Naive thymus-derived CD4-positive, alpha-beta T cell (primary cell): Measurements from ENCODE around the gene SRRM4. TPM values are rescaled to one million over a fixed set of nuclear protein-coding genes. Genes with fewer than 3 reads are reported as not detected.

Experiments
- ATAC-seq: fragments of 150-1000 bp; cut with Tn5 transposase; 2 replicates; pipeline ENCODE4 v1.10.0; 2021; ENCODE audit warnings: mild to moderate bottlenecking, moderate library complexity
- CTCF ChIA-PET: fragments of 350-600 bp; sonication (Branson Sonifier 250); formaldehyde crosslinking; loops from one replicate; lab custom pipeline; 2021; ENCODE audit warnings: antibody characterized with exemption; lab: Charles Lee
- POLR2A ChIA-PET: fragments of 350-600 bp; sonication (Branson Sonifier 250); formaldehyde crosslinking; loops from one replicate; lab custom pipeline; 2021; ENCODE audit warnings: antibody characterized with exemption, inconsistent platforms; lab: Charles Lee
- DNase-seq, 9 donors: peaks; one replicate each; pipeline versions ENCODE4 v3.0.0 to v3.0.0-alpha.2; 2020 to 2022; ENCODE audit warnings: mixed read lengths in 1 of 9
- H3K27ac ChIP-seq: one replicate; pipeline ENCODE4 v1.7.0; 2013; ENCODE audit warnings: mild to moderate bottlenecking, low read depth, low read length, moderate library complexity
- H3K27me3 ChIP-seq, 2 donors: one replicate each; pipeline ENCODE4 v1.7.0; 2013; ENCODE audit warnings: low read length in 2 of 2, mild to moderate bottlenecking in 2 of 2, moderate library complexity in 2 of 2; ENCODE audit not compliant: control insufficient read depth in 2 of 2, insufficient read depth in 2 of 2
- H3K36me3 ChIP-seq, 3 experiments: 1 replicate in 2 of 3; 2 replicates in 1 of 3; pipeline ENCODE4 v1.7.0; 2013; ENCODE audit warnings: low read length in 3 of 3, mild to moderate bottlenecking in 3 of 3, moderate library complexity in 1 of 3; ENCODE audit not compliant: insufficient read depth in 3 of 3, control insufficient read depth in 2 of 3
- H3K4me1 ChIP-seq, 2 donors: one replicate each; pipeline ENCODE4 v1.7.0; 2013; ENCODE audit warnings: low read length in 2 of 2, mild to moderate bottlenecking in 2 of 2, moderate library complexity in 1 of 2; ENCODE audit not compliant: control insufficient read depth in 2 of 2, insufficient read depth in 2 of 2
- H3K4me3 ChIP-seq: 2 replicates; pipeline ENCODE4 v1.7.0; 2013; ENCODE audit warnings: mild to moderate bottlenecking, low read length
- H3K9me3 ChIP-seq, 3 experiments: 1 replicate in 2 of 3; 2 replicates in 1 of 3; pipeline ENCODE4 v1.7.0; 2013; ENCODE audit warnings: low read length in 3 of 3; ENCODE audit not compliant: control insufficient read depth in 2 of 3
- H3K27ac Mint-ChIP-seq, 9 donors: one replicate each; pipeline ENCODE4 v1.8.0; 2020 to 2022; ENCODE audit warnings: mixed read lengths in 9 of 9, mild to moderate bottlenecking in 8 of 9, moderate library complexity in 5 of 9, inconsistent platforms in 2 of 9
- H3K27me3 Mint-ChIP-seq, 5 donors: one replicate each; pipeline ENCODE4 v1.8.0; 2021 to 2022; ENCODE audit warnings: mixed read lengths in 5 of 5, mild to moderate bottlenecking in 1 of 5
- H3K36me3 Mint-ChIP-seq, 5 donors: one replicate each; pipeline ENCODE4 v1.8.0; 2020 to 2022; ENCODE audit warnings: mixed read lengths in 5 of 5, mild to moderate bottlenecking in 3 of 5, inconsistent platforms in 1 of 5
- H3K4me1 Mint-ChIP-seq, 7 donors: one replicate each; pipeline ENCODE4 v1.8.0; 2020 to 2022; ENCODE audit warnings: mixed read lengths in 7 of 7, mild to moderate bottlenecking in 3 of 7, inconsistent platforms in 1 of 7
- H3K4me3 Mint-ChIP-seq, 10 donors: one replicate each; pipeline ENCODE4 v1.8.0; 2020 to 2022; ENCODE audit warnings: mild to moderate bottlenecking in 10 of 10, mixed read lengths in 10 of 10, moderate library complexity in 6 of 10, inconsistent platforms in 2 of 10
- H3K9me3 Mint-ChIP-seq, 11 donors: one replicate each; pipeline ENCODE4 v1.8.0; 2020 to 2022; ENCODE audit warnings: mixed read lengths in 11 of 11, mild to moderate bottlenecking in 4 of 11, inconsistent platforms in 1 of 11, moderate library complexity in 1 of 11
- intact Hi-C, 2 donors: fragments of 100-400 bp; cut with micrococcal nuclease; formaldehyde crosslinking; loops; one replicate each; pipeline ENCODE4 v1.15.1; 2023
- polyA plus RNA-seq, 2 donors: library from polyadenylated mRNA; unstranded; fragments of 300-500 nt; fragmentation: Illumina TruSeq; gene quantifications; one replicate each; pipeline ENCODE4 v1.2.3, GENCODE V29; 2021
- total RNA-seq, 6 experiments: library from RNA in 5 of 6; stranded (reverse) in 5 of 6; gene quantifications; 1 replicate in 5 of 6; 2 replicates in 1 of 6; pipeline ENCODE4 v1.2.3 and lab custom pipeline; 2021 to 2026

The SRRM4 gene
- total and polyA plus RNA-seq, 7 experiments from 2014 or later: not detected

DNA sequence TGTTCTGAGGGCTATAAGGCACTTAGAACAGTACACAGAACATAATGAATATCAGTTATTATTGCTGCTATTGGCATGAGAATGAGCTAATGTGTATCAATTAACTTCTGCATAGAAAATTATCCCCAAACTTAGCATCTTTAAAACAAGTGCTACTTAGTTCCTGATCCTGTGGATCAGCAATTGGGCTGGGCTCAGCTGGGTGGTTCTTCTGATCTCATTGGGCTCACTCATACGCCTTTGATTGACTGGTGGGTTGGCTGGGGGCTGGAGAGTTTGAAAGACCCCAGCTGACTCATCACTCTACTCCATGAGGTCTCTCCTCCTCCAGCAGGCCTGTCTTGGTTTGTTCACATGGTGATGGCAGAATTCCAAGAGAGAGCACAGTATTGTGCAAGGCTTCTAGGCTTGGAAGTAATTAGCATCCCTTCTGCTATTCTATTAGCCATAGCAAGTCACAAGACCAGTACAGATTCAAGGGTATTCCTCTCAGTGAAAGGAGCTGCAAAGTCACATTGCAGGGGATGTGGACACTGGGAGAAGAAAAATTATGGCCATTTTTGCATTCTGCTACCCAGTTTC lies 170.2 kb downstream of the SRRM4 start:
- Histone ChIP-seq H3K4me3 (no peak overlapping the region), H3K27ac (no peak overlapping the region), H3K27me3 (peaks cover 0 to 6% of the 10 kb centered on the region in 2 donors), H3K36me3 (no peaks in the 10 kb centered on the region), H3K4me1 (no peaks in the 10 kb centered on the region), H3K9me3 (peaks cover 0 to 16% (median 0%) of the 10 kb centered on the region in 3 experiments)
- Mint-ChIP-seq H3K36me3 (peaks cover 0 to 5% (median 3%) of the 10 kb centered on the region in 5 donors), H3K27me3 (peaks cover 7 to 40% (median 32%) of the 10 kb centered on the region in 5 donors), H3K27ac (no peak overlapping the region), H3K4me3 (no peak overlapping the region), H3K4me1 (peaks cover 0 to 8% (median 0%) of the 10 kb centered on the region in 7 donors), H3K9me3 (peaks cover 7 to 38% (median 13%) of the 10 kb centered on the region in 11 donors)
- intact Hi-C loops: no loop called here
- DNase-seq: no peak
- ChIA-PET POLR2A (no interaction called here), CTCF (no interaction called here)
- no peak for ATAC-seq

- Histone ChIP-seq H3K4me3 (no peak overlapping the region), H3K9me3 (peaks cover 0 to 16% (median 0%) of the 10 kb centered on the region in 3 experiments), H3K27ac (no peak overlapping the region), H3K4me1 (no peaks in the 10 kb centered on the region), H3K27me3 (peaks cover 0 to 6% of the 10 kb centered on the region in 2 donors), H3K36me3 (no peaks in the 10 kb centered on the region)
- DNase-seq (no peak), ATAC-seq (peak; percentile 60)
- CTCF ChIA-PET: no interaction called here
- Mint-ChIP-seq H3K36me3 (peaks cover 0 to 5% (median 0%) of the 10 kb centered on the region in 5 donors), H3K4me3 (peak overlapping the region in 2 of 10 donors; percentile 4 to 36), H3K9me3 (peaks cover 7 to 35% (median 13%) of the 10 kb centered on the region in 11 donors), H3K4me1 (peaks cover 0 to 8% (median 0%) of the 10 kb centered on the region in 7 donors), H3K27ac (no peak overlapping the region), H3K27me3 (peaks cover 7 to 36% (median 35%) of the 10 kb centered on the region in 5 donors)
- POLR2A ChIA-PET: no interaction called here
- intact Hi-C loops: no loop called here
Measured at GRCh38 chr12:119153477-119154434, 172.4 kb downstream of the SRRM4 start.

DNA sequence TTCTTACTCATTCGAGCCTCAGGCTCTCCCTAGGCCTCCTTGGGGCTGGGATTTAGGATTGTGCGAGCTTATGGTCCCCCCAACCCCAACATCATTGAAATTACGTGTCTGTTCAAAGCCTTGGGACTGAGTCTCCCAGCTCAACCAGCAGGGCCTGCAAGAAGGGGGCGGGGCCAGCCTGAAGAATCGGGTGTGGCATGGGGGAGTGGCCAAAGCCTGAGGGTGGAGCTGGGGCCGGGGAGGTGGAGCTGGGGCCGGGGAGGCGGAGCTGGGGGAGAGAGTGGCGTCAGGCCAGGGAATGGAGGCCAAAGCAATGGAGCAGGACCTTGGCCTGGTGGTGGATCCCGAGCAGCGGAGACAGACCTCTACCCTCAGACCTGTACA lies 173.1 kb downstream of the SRRM4 start:
- no peak overlapping the region for H3K4me3 ChIP-seq
- H3K27ac Mint-ChIP-seq: no peak overlapping the region
- H3K4me3 Mint-ChIP-seq: no peak overlapping the region
- H3K27me3 Mint-ChIP-seq: peaks cover 7 to 33% (median 32%) of the 10 kb centered on the region in 5 donors
- H3K27me3 ChIP-seq: peaks cover 0 to 6% of the 10 kb centered on the region in 2 donors
- CTCF ChIA-PET: no interaction called here
- no peaks in the 10 kb centered on the region for H3K4me1 ChIP-seq
- intact Hi-C loops: no loop called here
- POLR2A ChIA-PET: no interaction called here
- H3K36me3 Mint-ChIP-seq: peaks cover 0 to 5% (median 0%) of the 10 kb centered on the region in 5 donors
- H3K36me3 ChIP-seq: no peaks in the 10 kb centered on the region
- DNase-seq: no peak
- peaks cover 7 to 33% (median 13%) of the 10 kb centered on the region in 11 donors for H3K9me3 Mint-ChIP-seq
- no peak overlapping the region for H3K27ac ChIP-seq
- ATAC-seq: no peak
- peaks cover 0 to 8% (median 0%) of the 10 kb centered on the region in 7 donors for H3K4me1 Mint-ChIP-seq
- H3K9me3 ChIP-seq: peaks cover 0 to 16% (median 0%) of the 10 kb centered on the region in 3 experiments

DNA sequence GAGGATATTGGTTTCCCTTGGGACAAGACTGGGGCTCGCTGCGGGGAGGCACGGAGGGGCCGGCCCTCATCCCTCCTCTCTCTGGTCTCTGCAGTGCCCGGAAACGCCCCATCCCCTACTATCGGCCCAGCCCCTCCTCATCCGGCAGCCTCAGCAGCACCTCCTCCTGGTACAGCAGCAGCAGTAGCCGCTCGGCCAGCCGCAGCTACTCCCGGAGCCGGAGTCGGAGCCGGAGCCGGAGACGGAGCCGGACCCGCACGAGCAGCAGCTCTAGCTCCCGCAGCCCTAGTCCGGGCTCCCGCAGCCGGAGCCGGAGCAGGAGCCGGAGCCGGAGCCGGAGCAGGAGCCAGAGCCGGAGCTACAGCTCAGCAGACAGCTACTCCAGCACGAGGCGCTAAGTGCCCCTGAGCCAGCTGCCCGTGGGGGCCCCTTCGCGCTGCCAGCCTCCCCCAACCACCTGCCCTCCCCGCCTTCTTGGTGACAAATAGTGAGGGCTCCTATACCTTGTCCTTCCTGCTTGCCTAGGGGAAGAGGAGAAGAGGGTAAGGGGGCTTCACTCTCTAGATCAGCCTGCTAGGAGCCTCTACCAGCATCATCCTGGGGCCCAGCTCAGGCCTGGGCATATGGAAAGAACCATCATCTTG lies 175.2 kb downstream of the SRRM4 start:
- Mint-ChIP-seq H3K27me3 (peaks cover 7 to 29% (median 23%) of the 10 kb centered on the region in 5 donors), H3K9me3 (peaks cover 6 to 21% (median 10%) of the 10 kb centered on the region in 11 donors), H3K36me3 (peaks cover 0 to 5% (median 0%) of the 10 kb centered on the region in 5 donors), H3K27ac (no peak overlapping the region), H3K4me3 (no peak overlapping the region), H3K4me1 (peaks cover 0 to 8% (median 0%) of the 10 kb centered on the region in 7 donors)
- intact Hi-C loops: no loop called here
- ATAC-seq (no peak), DNase-seq (no peak)
- Histone ChIP-seq H3K27ac (no peak overlapping the region), H3K4me3 (no peak overlapping the region), H3K9me3 (peaks cover 0 to 11% (median 0%) of the 10 kb centered on the region in 3 experiments), H3K4me1 (no peaks in the 10 kb centered on the region), H3K36me3 (no peaks in the 10 kb centered on the region), H3K27me3 (peaks cover 0 to 6% of the 10 kb centered on the region in 2 donors)
- POLR2A ChIA-PET: no interaction called here
- CTCF ChIA-PET: no interaction called here

GRCh38 chr12:119157528-119157927 lies 176.2 kb downstream of the SRRM4 start:
- Histone ChIP-seq H3K27ac (no peak overlapping the region), H3K4me1 (no peaks in the 10 kb centered on the region), H3K4me3 (no peak overlapping the region), H3K9me3 (peaks cover 0 to 9% (median 0%) of the 10 kb centered on the region in 3 experiments), H3K36me3 (no peaks in the 10 kb centered on the region), H3K27me3 (peaks cover 0 to 6% of the 10 kb centered on the region in 2 donors)
- Mint-ChIP-seq H3K36me3 (peaks cover 0 to 5% (median 0%) of the 10 kb centered on the region in 5 donors), H3K4me1 (peaks cover 0 to 8% (median 0%) of the 10 kb centered on the region in 7 donors), H3K9me3 (peaks cover 0 to 16% (median 9%) of the 10 kb centered on the region in 11 donors), H3K4me3 (no peak overlapping the region), H3K27ac (no peak overlapping the region), H3K27me3 (peaks cover 7 to 20% (median 15%) of the 10 kb centered on the region in 5 donors)
- POLR2A ChIA-PET: no interaction called here
- CTCF ChIA-PET: no interaction called here
- no peak for ATAC-seq
- DNase-seq: no peak
- intact Hi-C loops: no loop called here

DNA sequence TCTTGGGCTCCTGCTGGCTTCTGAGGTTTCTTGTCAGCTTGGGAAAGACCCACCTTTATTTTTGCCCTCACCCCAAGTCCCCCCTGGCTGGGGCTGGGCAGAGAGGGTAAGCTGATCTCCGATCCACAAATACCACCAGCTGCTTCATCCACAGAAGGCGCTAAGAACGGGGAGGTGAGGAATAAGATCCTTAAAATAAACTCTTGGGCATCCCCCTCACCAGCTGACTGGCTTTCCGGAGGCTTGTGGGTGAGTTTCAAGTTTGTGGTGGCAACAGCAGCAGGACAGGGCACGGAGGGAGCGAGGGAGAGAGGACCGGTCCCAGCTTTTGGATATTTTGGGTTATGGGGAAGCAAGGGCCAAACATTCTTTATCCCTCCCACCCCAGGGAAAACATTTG lies 176.6 kb downstream of the SRRM4 start:
- no peak overlapping the region for H3K27ac ChIP-seq
- H3K4me1 ChIP-seq: no peaks in the 10 kb centered on the region
- H3K4me3 ChIP-seq: no peak overlapping the region
- ChIA-PET CTCF (no interaction called here), POLR2A (no interaction called here)
- Mint-ChIP-seq H3K4me3 (no peak overlapping the region), H3K27ac (no peak overlapping the region), H3K27me3 (peaks cover 7 to 17% (median 11%) of the 10 kb centered on the region in 5 donors), H3K4me1 (peaks cover 0 to 8% (median 0%) of the 10 kb centered on the region in 7 donors), H3K36me3 (peaks cover 0 to 5% (median 0%) of the 10 kb centered on the region in 5 donors), H3K9me3 (peaks cover 0 to 14% (median 8%) of the 10 kb centered on the region in 11 donors)
- DNase-seq (no peak), ATAC-seq (no peak)
- H3K9me3 ChIP-seq: peaks cover 0 to 9% (median 0%) of the 10 kb centered on the region in 3 experiments
- H3K36me3 ChIP-seq: no peaks in the 10 kb centered on the region
- H3K27me3 ChIP-seq: peaks cover 0 to 4% of the 10 kb centered on the region in 2 donors
- intact Hi-C loops: no loop called here
